GM12878 (cell line): Measurements from ENCODE around the gene PHF8.

Source experiments
- CHD2 ChIP-seq: IDR thresholded peaks from 2 replicates; pipeline ENCODE4 v1.6.1; 2011; ENCODE audit warnings: low read depth, low read length, improper control_type of control experiment, borderline replicate concordance
- FOXK2 ChIP-seq: fragments of 450-650 bp; IDR thresholded peaks from 2 replicates; pipeline ENCODE4 v1.6.1; 2017; ENCODE audit warnings: mild to moderate bottlenecking, moderate library complexity
- HDGF ChIP-seq: fragments of 450-650 bp; IDR thresholded peaks from 2 replicates; pipeline ENCODE4 v1.6.1; 2016; ENCODE audit warnings: antibody characterized with exemption
- MXI1 ChIP-seq: fragments of 150-350 bp; IDR thresholded peaks from 2 replicates; pipeline ENCODE4 v1.6.1; 2011; ENCODE audit warnings: low read depth, mild to moderate bottlenecking, inconsistent platforms, low read length, improper control_type of control experiment
- NRF1 ChIP-seq: conservative IDR thresholded peaks from 2 replicates; pipeline ENCODE4 v1.6.1; 2011; ENCODE audit warnings: mild to moderate bottlenecking, low read depth, low read length, improper control_type of control experiment
- POLR2A ChIP-seq: IDR thresholded peaks from 2 replicates; pipeline ENCODE4 v1.6.1; 2011; ENCODE audit warnings: low read depth, mild to moderate bottlenecking, low read length
- POLR2AphosphoS5 ChIP-seq: IDR thresholded peaks from 2 replicates; pipeline ENCODE4 v1.6.1; 2011; ENCODE audit warnings: mild to moderate bottlenecking, low read length, inconsistent platforms
- RAD21 ChIP-seq: IDR thresholded peaks from 2 replicates; pipeline ENCODE4 v1.6.1; 2011; ENCODE audit warnings: mild to moderate bottlenecking, low read depth, low read length, moderate library complexity; ENCODE audit not compliant: insufficient read depth
- SREBF2 ChIP-seq: IDR thresholded peaks from 2 replicates; pipeline ENCODE4 v1.6.1; 2012; ENCODE audit warnings: mild to moderate bottlenecking, low read length
- TAF1 ChIP-seq: IDR thresholded peaks from 2 replicates; pipeline ENCODE4 v1.6.1; 2011; ENCODE audit warnings: mild to moderate bottlenecking, low read depth, low read length, borderline replicate concordance
- TF ChIP-seq, protein P1 (sequence below), 3 experiments: IDR thresholded peaks in 2 of 3; conservative IDR thresholded peaks in 1 of 3; 2 replicates each; pipeline ENCODE4 v1.5.1; 2011; ENCODE audit warnings: low read depth in 3 of 3, low read length in 3 of 3, mild to moderate bottlenecking in 3 of 3, control low read depth in 2 of 3, moderate library complexity in 2 of 3, inconsistent platforms in 1 of 3, mixed read lengths in 1 of 3; ENCODE audit not compliant: control insufficient read depth in 2 of 3, insufficient read depth in 1 of 3; ENCODE audit errors: extremely low read depth in 1 of 3

DNA sequence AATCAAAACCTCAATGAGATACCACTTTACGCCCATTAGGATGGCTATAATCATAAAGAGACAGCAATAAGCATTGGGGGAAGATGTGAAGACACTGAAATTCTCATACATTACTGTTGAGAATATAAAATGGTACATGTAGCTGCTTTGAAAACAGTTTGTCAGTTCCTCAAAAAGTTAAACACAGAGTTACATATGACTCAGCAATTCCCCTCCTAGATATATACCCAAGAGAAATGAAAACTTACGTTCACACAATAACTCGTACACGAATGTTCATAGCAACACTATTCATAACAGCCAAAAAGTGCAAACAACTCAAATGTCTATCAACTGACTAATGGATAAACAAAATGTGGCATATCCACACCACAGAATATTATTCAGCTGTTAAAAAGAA lies 36.6 kb downstream of the PHF8 start:
- TF ChIP-seq, protein P1, sequence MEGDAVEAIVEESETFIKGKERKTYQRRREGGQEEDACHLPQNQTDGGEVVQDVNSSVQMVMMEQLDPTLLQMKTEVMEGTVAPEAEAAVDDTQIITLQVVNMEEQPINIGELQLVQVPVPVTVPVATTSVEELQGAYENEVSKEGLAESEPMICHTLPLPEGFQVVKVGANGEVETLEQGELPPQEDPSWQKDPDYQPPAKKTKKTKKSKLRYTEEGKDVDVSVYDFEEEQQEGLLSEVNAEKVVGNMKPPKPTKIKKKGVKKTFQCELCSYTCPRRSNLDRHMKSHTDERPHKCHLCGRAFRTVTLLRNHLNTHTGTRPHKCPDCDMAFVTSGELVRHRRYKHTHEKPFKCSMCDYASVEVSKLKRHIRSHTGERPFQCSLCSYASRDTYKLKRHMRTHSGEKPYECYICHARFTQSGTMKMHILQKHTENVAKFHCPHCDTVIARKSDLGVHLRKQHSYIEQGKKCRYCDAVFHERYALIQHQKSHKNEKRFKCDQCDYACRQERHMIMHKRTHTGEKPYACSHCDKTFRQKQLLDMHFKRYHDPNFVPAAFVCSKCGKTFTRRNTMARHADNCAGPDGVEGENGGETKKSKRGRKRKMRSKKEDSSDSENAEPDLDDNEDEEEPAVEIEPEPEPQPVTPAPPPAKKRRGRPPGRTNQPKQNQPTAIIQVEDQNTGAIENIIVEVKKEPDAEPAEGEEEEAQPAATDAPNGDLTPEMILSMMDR (IDR thresholded peaks at IDR 0.05 in 2 of 3, conservative IDR thresholded peaks at IDR 0.05 in 1 of 3; ENCODE audit: control insufficient read depth in 2 of 3, extremely low read depth in 1 of 3, insufficient read depth in 1 of 3, low read depth in 3 of 3, low read length in 3 of 3): no peak
- TF ChIP-seq MXI1 (no peak), RAD21 (no peak), NRF1 (no peak), FOXK2 (no peak), HDGF (no peak), POLR2A (no peak), TAF1 (no peak), SREBF2 (no peak), CHD2 (no peak), POLR2AphosphoS5 (no peak)
